IMR-90 (cell line): Measurements from ENCODE around the gene LUZP4. TPM values are rescaled to one million over a fixed set of nuclear protein-coding genes. Genes with fewer than 3 reads are reported as not detected.
"Not testable (repeated sequence)": the region's sequence is repeated elsewhere in the genome, so short reads cannot be mapped to it uniquely, and the experiment has no call there.

Experiments used
- ATAC-seq: fragments of 200-7000 bp; cut with Tn5 transposase; 2 replicates; pipeline ENCODE4 v1.9.1; 2020; ENCODE audit warnings: low read depth, mild to moderate bottlenecking, moderate library complexity
- BruUV-seq: library from RNA; stranded (reverse); fragments of 400-500 nt; replicated peaks from 2 replicates; lab custom pipeline; 2021; lab: Mats Ljungman, UMichigan
- CTCF ChIA-PET: fragments of 300-600 bp; formaldehyde crosslinking; extraction: SDS; loops from one replicate; lab custom pipeline; 2021; ENCODE audit warnings: antibody characterized with exemption; lab: Yijun Ruan, JAX
- POLR2A ChIA-PET: fragments of 300-600 bp; sonication (Branson Sonifier 250); formaldehyde crosslinking; loops from one replicate; lab custom pipeline; 2022; ENCODE audit warnings: antibody characterized with exemption; ENCODE audit not compliant: unreplicated experiment; lab: Charles Lee
- DNase-seq: peaks from one replicate; pipeline ENCODE4 v3.0.0; 2013
- H2AFZ ChIP-seq: replicated peaks from 2 replicates; pipeline ENCODE3; 2013; ENCODE audit warnings: low read length, mild to moderate bottlenecking; ENCODE audit not compliant: poor library complexity
- H2AK5ac ChIP-seq: 2 replicates; pipeline ENCODE4 v1.6.1; 2013; ENCODE audit warnings: low read depth, low read length, inconsistent platforms
- H2AK9ac ChIP-seq: replicated peaks from 2 replicates; pipeline ENCODE3; 2013; ENCODE audit warnings: mild to moderate bottlenecking, low read depth, low read length, moderate library complexity; ENCODE audit not compliant: poor library complexity
- H2BK120ac ChIP-seq: 2 replicates; pipeline ENCODE4 v1.6.1; 2013; ENCODE audit warnings: low read depth, low read length, inconsistent platforms
- H2BK15ac ChIP-seq: 3 replicates; pipeline ENCODE4 v1.6.1; 2013; ENCODE audit warnings: low read depth, low read length, inconsistent platforms
- H2BK20ac ChIP-seq: 2 replicates; pipeline ENCODE4 v1.6.1; 2013; ENCODE audit warnings: low read depth, mild to moderate bottlenecking, inconsistent platforms, low read length, moderate library complexity
- H2BK5ac ChIP-seq: 2 replicates; pipeline ENCODE4 v1.6.1; 2013; ENCODE audit warnings: mild to moderate bottlenecking, low read depth, low read length, inconsistent platforms; ENCODE audit not compliant: poor library complexity, severe bottlenecking
- H3K14ac ChIP-seq: replicated peaks from 2 replicates; pipeline ENCODE4 v1.6.1; 2013; ENCODE audit warnings: low read depth, low read length, inconsistent platforms
- H3K18ac ChIP-seq: 2 replicates; pipeline ENCODE4 v1.6.1; 2013; ENCODE audit warnings: low read depth, low read length, control low read depth
- H3K23ac ChIP-seq: 2 replicates; pipeline ENCODE4 v1.6.1; 2013; ENCODE audit warnings: low read depth, low read length, inconsistent platforms
- H3K27ac ChIP-seq: 2 replicates; pipeline ENCODE4 v1.5.1; 2013; ENCODE audit warnings: mild to moderate bottlenecking, control low read depth, low read length; ENCODE audit not compliant: insufficient read depth
- H3K27me3 ChIP-seq: 2 replicates; pipeline ENCODE4 v1.6.1; 2013; ENCODE audit warnings: low read length; ENCODE audit not compliant: control insufficient read depth, insufficient read depth
- H3K36me3 ChIP-seq: 2 replicates; pipeline ENCODE4 v1.6.1; 2013; ENCODE audit warnings: low read length, mixed read lengths; ENCODE audit not compliant: control insufficient read depth, insufficient read depth
- H3K4ac ChIP-seq: 2 replicates; pipeline ENCODE4 v1.6.1; 2013; ENCODE audit warnings: low read depth, low read length, inconsistent platforms
- H3K4me1 ChIP-seq: 2 replicates; pipeline ENCODE4 v1.6.1; 2013; ENCODE audit warnings: low read length, mixed read lengths; ENCODE audit not compliant: control insufficient read depth, insufficient read depth
- H3K4me2 ChIP-seq: 2 replicates; pipeline ENCODE4 v1.6.1; 2013; ENCODE audit warnings: low read depth, mild to moderate bottlenecking, control low read depth, low read length, moderate library complexity
- H3K4me3 ChIP-seq: 2 replicates; pipeline ENCODE4 v1.5.1; 2013; ENCODE audit warnings: low read depth, mild to moderate bottlenecking, control low read depth, low read length, moderate library complexity; ENCODE audit not compliant: insufficient read depth
- H3K56ac ChIP-seq: 2 replicates; pipeline ENCODE4 v1.6.1; 2013; ENCODE audit warnings: low read length, inconsistent platforms; ENCODE audit not compliant: insufficient read depth; ENCODE audit errors: extremely low read depth
- H3K79me1 ChIP-seq, 2 experiments: 2 replicates each; pipeline ENCODE4 v1.6.1; 2013; ENCODE audit warnings: low read length in 2 of 2, inconsistent platforms in 1 of 2, low read depth in 1 of 2
- H3K9ac ChIP-seq: 2 replicates; pipeline ENCODE4 v1.6.1; 2013; ENCODE audit warnings: low read depth, low read length, control low read depth
- H3K9me1 ChIP-seq: 2 replicates; pipeline ENCODE4 v1.6.1; 2013; ENCODE audit warnings: low read length, inconsistent platforms; ENCODE audit not compliant: insufficient read depth
- H3K9me3 ChIP-seq: 2 replicates; pipeline ENCODE4 v1.6.1; 2013; ENCODE audit warnings: low read length; ENCODE audit not compliant: control insufficient read depth, insufficient read depth
- H4K20me1 ChIP-seq: 2 replicates; pipeline ENCODE4 v1.6.1; 2013; ENCODE audit warnings: low read length, inconsistent platforms; ENCODE audit not compliant: insufficient read depth
- H4K5ac ChIP-seq: 2 replicates; pipeline ENCODE4 v1.6.1; 2013; ENCODE audit warnings: mild to moderate bottlenecking, low read depth, low read length, control low read depth
- H4K8ac ChIP-seq, 2 experiments: 2 replicates each; pipeline ENCODE4 v1.6.1; 2013; ENCODE audit warnings: low read depth in 2 of 2, low read length in 2 of 2, control low read depth in 1 of 2, inconsistent platforms in 1 of 2
- H4K91ac ChIP-seq: 2 replicates; pipeline ENCODE4 v1.6.1; 2013; ENCODE audit warnings: low read depth, low read length, inconsistent platforms; ENCODE audit not compliant: insufficient read depth
- WGBS, 2 experiments: methylation state at CpG; one replicate each; pipeline versions ENCODE4 v1.1.5 to v1.1.7; 2013; ENCODE audit warnings: missing lambda C conversion rate in 2 of 2; ENCODE audit not compliant: insufficient read length in 1 of 2; ENCODE audit errors: extremely low coverage in 2 of 2; 5-methylcytosine and 5-hydroxymethylcytosine counted together
- dilution Hi-C: fragments of 300-500 bp; cut with HindIII; formaldehyde crosslinking; loops from one replicate; pipeline ENCODE4 v1.14.3; 2018; ENCODE audit warnings: low sequenced_read_pairs; ENCODE audit not compliant: unreplicated experiment
- in situ Hi-C: fragments of 300-500 bp; cut with MboI; formaldehyde crosslinking; loops from 3 replicates; pipeline ENCODE4 v1.14.3; 2019; ENCODE audit warnings: low sequenced_read_pairs, inconsistent platforms, mixed read lengths
- intact Hi-C: fragments of 100-400 bp; cut with micrococcal nuclease; formaldehyde crosslinking; loops from 2 replicates; pipeline ENCODE4 v1.10.0; 2022
- polyA plus RNA-seq, 3 experiments: library from polyadenylated mRNA; depleted of rRNA; stranded (reverse); fragments of >200 nt; gene quantifications; 2 replicates each; pipeline ENCODE4 v1.2.3, GENCODE V29; 2012; ENCODE audit warnings: low replicate concordance in 1 of 3
- total RNA-seq: library from RNA; depleted of rRNA; stranded (reverse); fragments of >200 nt; gene quantifications from 2 replicates; pipeline ENCODE4 v1.2.3, GENCODE V29; 2012

LUZP4 gene
- total and polyA plus RNA-seq, 2 of the 4 experiments (the other 2 are of a cell fraction), result not detected

DNA sequence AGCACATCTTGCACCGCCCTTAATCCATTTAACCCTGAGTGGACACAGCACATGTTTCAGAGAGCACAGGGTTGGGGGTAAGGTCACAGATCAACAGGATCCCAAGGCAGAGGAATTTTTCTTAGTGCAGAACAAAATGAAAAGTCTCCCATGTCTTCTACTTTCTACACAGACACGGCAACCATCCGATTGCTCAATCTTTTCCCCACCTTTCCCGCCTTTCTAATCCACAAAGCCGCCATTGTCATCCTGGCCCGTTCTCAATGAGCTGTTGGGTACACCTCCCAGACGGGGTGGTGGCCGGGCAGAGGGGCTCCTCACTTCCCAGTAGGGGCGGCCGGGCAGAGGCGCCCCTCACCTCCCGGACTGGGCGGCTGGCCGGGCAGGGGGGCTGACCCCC lies 57.2 kb downstream of the LUZP4 start:
- H4K20me1 ChIP-seq, BruUV-seq, H2AFZ ChIP-seq, H3K23ac ChIP-seq, H2BK15ac ChIP-seq, POLR2A ChIA-PET, H4K91ac ChIP-seq, H3K4ac ChIP-seq, H2AK9ac ChIP-seq, H3K79me1 ChIP-seq, DNase-seq, ATAC-seq, H3K9me1 ChIP-seq, H3K27ac ChIP-seq, H3K27me3 ChIP-seq, H3K4me1 ChIP-seq, in situ Hi-C loops, H2BK20ac ChIP-seq, H4K5ac ChIP-seq, H3K4me3 ChIP-seq, H4K8ac ChIP-seq, H3K18ac ChIP-seq, dilution Hi-C loops, H3K9me3 ChIP-seq, H2AK5ac ChIP-seq, H3K9ac ChIP-seq, H2BK5ac ChIP-seq, H2BK120ac ChIP-seq, H3K36me3 ChIP-seq, H3K4me2 ChIP-seq, intact Hi-C loops, H3K56ac ChIP-seq, CTCF ChIA-PET, H3K14ac ChIP-seq: not testable (repeated sequence)
- WGBS, 2 experiments, result no CpG with 5 or more reads among the region's 14 CpGs
